HL-60 (cell line): Measurements from ENCODE around the gene TLR9.
A peak's percentile ranks its signal among the peaks of the same experiment; 100 is the strongest.

Source experiments
- microRNA-seq: library from miRNA; unstranded; fragments of <30 nt; microRNA quantifications from one replicate; pipeline ENCODE4, GENCODE V29; 2018

The TLR9 gene

Small RNA genes within 50 kb of the gene (microRNA-seq; reads per million reads assigned to microRNA genes)
- gene MIRLET7G, result 639 reads per million, percentile 84 among the genes with 10 or more reads in this experiment
